ENCODE measurements around the gene TGFB1.

DNA sequence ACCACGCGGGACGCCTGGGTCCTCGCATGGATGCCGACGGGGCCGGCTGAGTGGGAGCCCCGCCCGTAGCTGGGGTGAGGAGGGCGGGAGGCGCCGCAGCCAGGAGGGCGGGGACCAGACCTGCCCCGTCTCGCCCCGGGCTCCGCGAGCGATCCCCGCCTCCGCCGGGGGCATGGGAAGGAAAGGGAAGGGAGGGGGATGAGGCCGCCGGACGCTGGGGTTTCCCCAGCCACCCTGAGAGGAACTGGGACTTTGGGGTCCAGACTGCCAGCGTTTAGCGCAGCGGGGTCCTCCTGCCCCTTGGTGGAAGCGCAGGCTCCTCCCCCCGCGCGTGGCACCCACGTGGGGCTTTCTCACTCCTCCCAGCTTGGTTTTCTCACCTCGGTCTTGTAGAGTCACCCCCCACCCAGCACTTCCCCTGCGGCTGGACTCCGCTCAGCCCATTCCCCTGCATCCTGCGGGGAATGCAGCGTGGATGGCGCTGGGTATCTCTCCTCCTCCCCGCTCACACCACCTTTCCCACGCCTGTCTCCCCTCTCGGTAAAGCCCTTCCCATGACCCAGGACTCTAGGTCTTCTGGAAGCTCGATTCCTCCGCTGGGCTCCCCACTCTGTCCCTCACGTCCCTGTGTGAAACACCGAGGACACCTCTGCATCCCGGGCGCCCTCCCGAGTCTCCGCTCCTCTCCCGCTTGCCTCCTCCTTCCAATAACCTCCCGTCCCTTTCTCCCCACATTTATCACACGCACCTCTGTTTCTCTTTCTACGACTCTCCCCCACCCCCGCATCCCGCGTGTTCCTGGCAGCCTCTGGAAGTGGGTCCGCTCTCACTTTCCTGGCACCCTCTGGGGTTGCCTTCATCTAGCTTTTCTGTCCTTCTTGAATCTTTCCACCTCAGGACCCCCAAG is 2.1 kb downstream of the TGFB1 start:
- no peak for TF ChIP-seq ZNF70 (CRISPR knock-in tag; IDR thresholded peaks at IDR 0.05)
- TF ChIP-seq, protein P1, sequence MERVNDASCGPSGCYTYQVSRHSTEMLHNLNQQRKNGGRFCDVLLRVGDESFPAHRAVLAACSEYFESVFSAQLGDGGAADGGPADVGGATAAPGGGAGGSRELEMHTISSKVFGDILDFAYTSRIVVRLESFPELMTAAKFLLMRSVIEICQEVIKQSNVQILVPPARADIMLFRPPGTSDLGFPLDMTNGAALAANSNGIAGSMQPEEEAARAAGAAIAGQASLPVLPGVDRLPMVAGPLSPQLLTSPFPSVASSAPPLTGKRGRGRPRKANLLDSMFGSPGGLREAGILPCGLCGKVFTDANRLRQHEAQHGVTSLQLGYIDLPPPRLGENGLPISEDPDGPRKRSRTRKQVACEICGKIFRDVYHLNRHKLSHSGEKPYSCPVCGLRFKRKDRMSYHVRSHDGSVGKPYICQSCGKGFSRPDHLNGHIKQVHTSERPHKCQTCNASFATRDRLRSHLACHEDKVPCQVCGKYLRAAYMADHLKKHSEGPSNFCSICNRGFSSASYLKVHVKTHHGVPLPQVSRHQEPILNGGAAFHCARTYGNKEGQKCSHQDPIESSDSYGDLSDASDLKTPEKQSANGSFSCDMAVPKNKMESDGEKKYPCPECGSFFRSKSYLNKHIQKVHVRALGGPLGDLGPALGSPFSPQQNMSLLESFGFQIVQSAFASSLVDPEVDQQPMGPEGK (CRISPR knock-in tag; IDR thresholded peaks at IDR 0.05; ENCODE audit: borderline replicate concordance): no peak
- no peak for TF ChIP-seq ISL1 (CRISPR knock-in tag; IDR thresholded peaks at IDR 0.05)
- TF ChIP-seq TOX (CRISPR knock-in tag; IDR thresholded peaks at IDR 0.05; ENCODE audit: borderline replicate concordance): no peak
- TF ChIP-seq ZNF565 (CRISPR knock-in tag; conservative IDR thresholded peaks at IDR 0.05; ENCODE audit: low read depth): no peak
- TF ChIP-seq, protein P2, sequence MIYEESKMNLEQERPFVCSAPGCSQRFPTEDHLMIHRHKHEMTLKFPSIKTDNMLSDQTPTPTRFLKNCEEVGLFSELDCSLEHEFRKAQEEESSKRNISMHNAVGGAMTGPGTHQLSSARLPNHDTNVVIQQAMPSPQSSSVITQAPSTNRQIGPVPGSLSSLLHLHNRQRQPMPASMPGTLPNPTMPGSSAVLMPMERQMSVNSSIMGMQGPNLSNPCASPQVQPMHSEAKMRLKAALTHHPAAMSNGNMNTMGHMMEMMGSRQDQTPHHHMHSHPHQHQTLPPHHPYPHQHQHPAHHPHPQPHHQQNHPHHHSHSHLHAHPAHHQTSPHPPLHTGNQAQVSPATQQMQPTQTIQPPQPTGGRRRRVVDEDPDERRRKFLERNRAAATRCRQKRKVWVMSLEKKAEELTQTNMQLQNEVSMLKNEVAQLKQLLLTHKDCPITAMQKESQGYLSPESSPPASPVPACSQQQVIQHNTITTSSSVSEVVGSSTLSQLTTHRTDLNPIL (CRISPR knock-in tag; IDR thresholded peaks at IDR 0.05; ENCODE audit: low read depth): no peak
- TF ChIP-seq ARNTL (CRISPR knock-in tag; IDR thresholded peaks at IDR 0.05; ENCODE audit: borderline replicate concordance, low read depth): no peak
- no peak for TF ChIP-seq ZFP30 (CRISPR knock-in tag; IDR thresholded peaks at IDR 0.05)
- TF ChIP-seq ZFP3 (CRISPR knock-in tag; IDR thresholded peaks at IDR 0.05): no peak
- no peak for TF ChIP-seq RARB (CRISPR knock-in tag; IDR thresholded peaks at IDR 0.05)
